Activated naive CD4-positive, alpha-beta T cell treated with anti-CD3 and anti-CD28 coated beads for 36 hours (primary cell): ENCODE results near the gene RBBP7. TPM values are rescaled to one million over a fixed set of nuclear protein-coding genes. Genes with fewer than 3 reads are reported as not detected.
"Not testable (repeated sequence)": the region's sequence is repeated elsewhere in the genome, so short reads cannot be mapped to it uniquely, and the experiment has no call there.

Source experiments
- CTCF ChIA-PET: fragments of 350-600 bp; sonication (Branson Sonifier 250); formaldehyde crosslinking; loops from one replicate; lab custom pipeline; 2021; ENCODE audit warnings: antibody characterized with exemption; lab: Charles Lee
- DNase-seq: peaks from one replicate; pipeline ENCODE4 v3.0.0-alpha.2; 2020
- H3K27ac Mint-ChIP-seq: one replicate; pipeline ENCODE4 v1.8.0; 2021; ENCODE audit warnings: mild to moderate bottlenecking, mixed read lengths
- H3K27me3 Mint-ChIP-seq: one replicate; pipeline ENCODE4 v1.8.0; 2021; ENCODE audit warnings: low read depth, mixed read lengths
- H3K36me3 Mint-ChIP-seq: one replicate; pipeline ENCODE4 v1.8.0; 2021; ENCODE audit warnings: low read depth, mixed read lengths
- H3K4me1 Mint-ChIP-seq: one replicate; pipeline ENCODE4 v1.8.0; 2021; ENCODE audit warnings: low read depth, mixed read lengths
- H3K4me3 Mint-ChIP-seq: one replicate; pipeline ENCODE4 v1.8.0; 2021; ENCODE audit warnings: mild to moderate bottlenecking, moderate library complexity, mixed read lengths
- H3K9me3 Mint-ChIP-seq: one replicate; pipeline ENCODE4 v1.8.0; 2021; ENCODE audit warnings: mixed read lengths
- intact Hi-C: fragments of 100-400 bp; cut with micrococcal nuclease; formaldehyde crosslinking; loops from one replicate; pipeline ENCODE4 v1.15.1; 2023
- total RNA-seq, 2 experiments: library from RNA; stranded (reverse); gene quantifications; one replicate each; pipeline ENCODE4 v1.2.3, GENCODE V29; 2021

RBBP7 gene
- total RNA-seq, 2 experiments from 2014 or later: 213 to 228 TPM

GRCh38 chrX:16856744-16857143 is 13.4 kb downstream of the RBBP7 start:
- intact Hi-C loops: loop anchor here (1.0 to 5.0 kb wide), 5 partner anchors 12 to 881 kb away; partner anchors contain the start of gene SCML1
- peaks cover 59% of the 10 kb centered on the region for H3K4me1 Mint-ChIP-seq
- no peaks in the 10 kb centered on the region for H3K9me3 Mint-ChIP-seq
- H3K36me3 Mint-ChIP-seq: peaks cover 52% of the 10 kb centered on the region
- H3K27me3 Mint-ChIP-seq: no peaks in the 10 kb centered on the region
- CTCF ChIA-PET: interaction anchor here (1.0 to 1.1 kb wide), 2 partner anchors 10 to 25 kb away, joined by 3 read pairs; no protein-coding TSS in a partner anchor
- no peak overlapping the region for H3K4me3 Mint-ChIP-seq
- peak overlapping the region; percentile 92 for H3K27ac Mint-ChIP-seq
- DNase-seq: no peak

GRCh38 chrX:16856076-16856404 is 14.1 kb downstream of the RBBP7 start:
- intact Hi-C loops: loop anchor here (1.0 to 5.0 kb wide), 5 partner anchors 12 to 881 kb away; partner anchors contain the start of gene SCML1
- Mint-ChIP-seq H3K36me3 (peaks cover 54% of the 10 kb centered on the region), H3K27ac (peak overlapping the region; percentile 92), H3K4me1 (peaks cover 63% of the 10 kb centered on the region)
- DNase-seq: peak; percentile 67
- not testable (repeated sequence) for H3K9me3 Mint-ChIP-seq, H3K4me3 Mint-ChIP-seq, H3K27me3 Mint-ChIP-seq
- CTCF ChIA-PET: interaction anchor here (1.1 kb wide), 1 partner anchor 9 kb away, joined by 3 read pairs; no protein-coding TSS in a partner anchor

GRCh38 chrX:16855363-16856075 is 14.6 kb downstream of the RBBP7 start:
- CTCF ChIA-PET: interaction anchor here (0.6 to 1.1 kb wide), 2 partner anchors 9 to 20 kb away, joined by 3 to 5 read pairs; no protein-coding TSS in a partner anchor
- no peaks in the 10 kb centered on the region for H3K27me3 Mint-ChIP-seq
- H3K9me3 Mint-ChIP-seq: no peaks in the 10 kb centered on the region
- H3K4me1 Mint-ChIP-seq: peaks cover 63% of the 10 kb centered on the region
- peak; percentile 31 for DNase-seq
- peaks cover 54% of the 10 kb centered on the region for H3K36me3 Mint-ChIP-seq
- intact Hi-C loops: loop anchor here (1.0 to 5.0 kb wide), 7 partner anchors 13 to 882 kb away; partner anchors contain the start of genes SCML1 and TXLNG
- peak overlapping the region; percentile 92 for H3K27ac Mint-ChIP-seq
- H3K4me3 Mint-ChIP-seq: peak overlapping the region; percentile 36

- Mint-ChIP-seq H3K4me3 (no peak overlapping the region), H3K27me3 (no peaks in the 10 kb centered on the region), H3K27ac (peak overlapping the region; percentile 69), H3K36me3 (peaks cover 52% of the 10 kb centered on the region), H3K4me1 (peaks cover 49% of the 10 kb centered on the region), H3K9me3 (no peaks in the 10 kb centered on the region)
- CTCF ChIA-PET: no interaction called here
- intact Hi-C loops: no loop called here
- no peak for DNase-seq
Observed at GRCh38 chrX:16853537-16853936, 16.6 kb downstream of the RBBP7 start.

GRCh38 chrX:16852617-16853179 is 17.5 kb downstream of the RBBP7 start:
- peaks cover 51% of the 10 kb centered on the region for H3K4me1 Mint-ChIP-seq
- H3K4me3 Mint-ChIP-seq: no peak overlapping the region
- intact Hi-C loops: no loop called here
- H3K27ac Mint-ChIP-seq: peak overlapping the region; percentile 69
- H3K9me3 Mint-ChIP-seq: no peaks in the 10 kb centered on the region
- H3K36me3 Mint-ChIP-seq: peaks cover 54% of the 10 kb centered on the region
- CTCF ChIA-PET: no interaction called here
- DNase-seq: no peak
- H3K27me3 Mint-ChIP-seq: no peaks in the 10 kb centered on the region

- intact Hi-C loops: no loop called here
- CTCF ChIA-PET: no interaction called here
- H3K36me3 Mint-ChIP-seq: peaks cover 48% of the 10 kb centered on the region
- H3K4me3 Mint-ChIP-seq: no peak overlapping the region
- H3K9me3 Mint-ChIP-seq: no peaks in the 10 kb centered on the region
- DNase-seq: no peak
- H3K4me1 Mint-ChIP-seq: peaks cover 45% of the 10 kb centered on the region
- peak overlapping the region; percentile 71 for H3K27ac Mint-ChIP-seq
- no peaks in the 10 kb centered on the region for H3K27me3 Mint-ChIP-seq
Observed at GRCh38 chrX:16851827-16852226, 18.3 kb downstream of the RBBP7 start.

- intact Hi-C loops: no loop called here
- Mint-ChIP-seq H3K36me3 (peaks cover 44% of the 10 kb centered on the region), H3K4me1 (peaks cover 41% of the 10 kb centered on the region), H3K27me3 (no peaks in the 10 kb centered on the region), H3K4me3 (no peak overlapping the region), H3K9me3 (no peaks in the 10 kb centered on the region), H3K27ac (peak overlapping the region; percentile 71)
- peak; percentile 10 for DNase-seq
- CTCF ChIA-PET: no interaction called here
Observed at GRCh38 chrX:16851421-16851820, 18.7 kb downstream of the RBBP7 start.

- Mint-ChIP-seq H3K36me3 (peaks cover 31% of the 10 kb centered on the region), H3K27ac (peak overlapping the region; percentile 6)
- intact Hi-C loops: no loop called here
Observed at GRCh38 chrX:16848541-16848940, 21.6 kb downstream of the RBBP7 start.

GRCh38 chrX:16845686-16846085 is 24.5 kb downstream of the RBBP7 start:
- H3K27me3 Mint-ChIP-seq: no peaks in the 10 kb centered on the region
- H3K4me3 Mint-ChIP-seq: no peak overlapping the region
- H3K27ac Mint-ChIP-seq: peak overlapping the region; percentile 15
- no peak for DNase-seq
- H3K9me3 Mint-ChIP-seq: no peaks in the 10 kb centered on the region
- intact Hi-C loops: no loop called here
- CTCF ChIA-PET: no interaction called here
- H3K36me3 Mint-ChIP-seq: peaks cover 22% of the 10 kb centered on the region
- peaks cover 19% of the 10 kb centered on the region for H3K4me1 Mint-ChIP-seq

More at GRCh38 chrX:16848541-16848940, 21.6 kb downstream of the RBBP7 start:
- DNase-seq: no peak
- CTCF ChIA-PET: no interaction called here
- peaks cover 30% of the 10 kb centered on the region for H3K4me1 Mint-ChIP-seq
- no peak overlapping the region for H3K4me3 Mint-ChIP-seq
- no peaks in the 10 kb centered on the region for H3K27me3 Mint-ChIP-seq
- no peaks in the 10 kb centered on the region for H3K9me3 Mint-ChIP-seq

- H3K36me3 Mint-ChIP-seq: peaks cover 16% of the 10 kb centered on the region
- peak overlapping the region; percentile 68 for H3K27ac Mint-ChIP-seq
Observed at GRCh38 chrX:16843208-16843909, 26.8 kb downstream of the RBBP7 start.

GRCh38 chrX:16842684-16843083 is 27.5 kb downstream of the RBBP7 start:
- CTCF ChIA-PET: no interaction called here
- peak overlapping the region; percentile 68 for H3K27ac Mint-ChIP-seq
- intact Hi-C loops: no loop called here
- DNase-seq: no peak
- H3K36me3 Mint-ChIP-seq: peaks cover 13% of the 10 kb centered on the region
- no peak overlapping the region for H3K4me3 Mint-ChIP-seq
- H3K4me1 Mint-ChIP-seq: peaks cover 25% of the 10 kb centered on the region
- no peaks in the 10 kb centered on the region for H3K27me3 Mint-ChIP-seq
- no peaks in the 10 kb centered on the region for H3K9me3 Mint-ChIP-seq

More at GRCh38 chrX:16843208-16843909, 26.8 kb downstream of the RBBP7 start:
- Mint-ChIP-seq H3K4me3 (no peak overlapping the region), H3K27me3 (no peaks in the 10 kb centered on the region), H3K4me1 (peaks cover 26% of the 10 kb centered on the region), H3K9me3 (no peaks in the 10 kb centered on the region)
- intact Hi-C loops: no loop called here
- CTCF ChIA-PET: no interaction called here
- no peak for DNase-seq

- Mint-ChIP-seq H3K36me3 (peaks cover 11% of the 10 kb centered on the region), H3K4me3 (no peak overlapping the region), H3K27me3 (no peaks in the 10 kb centered on the region), H3K27ac (peak overlapping the region; percentile 86), H3K4me1 (peaks cover 22% of the 10 kb centered on the region), H3K9me3 (no peaks in the 10 kb centered on the region)
- peak; percentile 62 for DNase-seq
- intact Hi-C loops: loop anchor here (2.0 to 5.0 kb wide), 2 partner anchors 17 to 32 kb away; partner anchors contain the start of gene RBBP7
- CTCF ChIA-PET: no interaction called here
Observed at GRCh38 chrX:16839852-16840460, 30.2 kb downstream of the RBBP7 start.
